SK-MEL-5 (cell line): ENCODE results near the gene ZNF207. TPM values are rescaled to one million over a fixed set of nuclear protein-coding genes. Genes with fewer than 3 reads are reported as not detected.
"Not testable (repeated sequence)": the region's sequence is repeated elsewhere in the genome, so short reads cannot be mapped to it uniquely, and the experiment has no call there.

ENCODE experiments used
- DNase-seq: peaks from one replicate; pipeline ENCODE4 v3.0.0-alpha.2; 2016; ENCODE audit warnings: low read depth, low spot score
- in situ Hi-C: cut with HindIII; loops from 2 replicates; pipeline ENCODE4 v1.10.0; 2016; ENCODE audit warnings: low sequenced_read_pairs, high pct_unique_total_duplicates, low pct_unique_long_range_greater_than_20kb
- polyA plus RNA-seq, 2 experiments: library from polyadenylated mRNA; depleted of rRNA; stranded (reverse); fragments of >200 nt; gene quantifications; 2 replicates each; pipeline ENCODE4 v1.2.3, GENCODE V29; 2015
- total RNA-seq: library from RNA; depleted of rRNA; stranded (reverse); fragments of >200 nt; shearing (Covaris generic); gene quantifications from 2 replicates; pipeline ENCODE4 v1.2.3, GENCODE V29; 2014; rRNA removed

Gene ZNF207
- total RNA-seq, result 164 and 171 TPM in 2 replicates
- polyA plus RNA-seq (2015; cell fraction: cytosol; rRNA removed), result 153 and 185 TPM in 2 replicates
- polyA plus RNA-seq (2015; cell fraction: nucleus; rRNA removed), result 366 and 412 TPM in 2 replicates

DNA sequence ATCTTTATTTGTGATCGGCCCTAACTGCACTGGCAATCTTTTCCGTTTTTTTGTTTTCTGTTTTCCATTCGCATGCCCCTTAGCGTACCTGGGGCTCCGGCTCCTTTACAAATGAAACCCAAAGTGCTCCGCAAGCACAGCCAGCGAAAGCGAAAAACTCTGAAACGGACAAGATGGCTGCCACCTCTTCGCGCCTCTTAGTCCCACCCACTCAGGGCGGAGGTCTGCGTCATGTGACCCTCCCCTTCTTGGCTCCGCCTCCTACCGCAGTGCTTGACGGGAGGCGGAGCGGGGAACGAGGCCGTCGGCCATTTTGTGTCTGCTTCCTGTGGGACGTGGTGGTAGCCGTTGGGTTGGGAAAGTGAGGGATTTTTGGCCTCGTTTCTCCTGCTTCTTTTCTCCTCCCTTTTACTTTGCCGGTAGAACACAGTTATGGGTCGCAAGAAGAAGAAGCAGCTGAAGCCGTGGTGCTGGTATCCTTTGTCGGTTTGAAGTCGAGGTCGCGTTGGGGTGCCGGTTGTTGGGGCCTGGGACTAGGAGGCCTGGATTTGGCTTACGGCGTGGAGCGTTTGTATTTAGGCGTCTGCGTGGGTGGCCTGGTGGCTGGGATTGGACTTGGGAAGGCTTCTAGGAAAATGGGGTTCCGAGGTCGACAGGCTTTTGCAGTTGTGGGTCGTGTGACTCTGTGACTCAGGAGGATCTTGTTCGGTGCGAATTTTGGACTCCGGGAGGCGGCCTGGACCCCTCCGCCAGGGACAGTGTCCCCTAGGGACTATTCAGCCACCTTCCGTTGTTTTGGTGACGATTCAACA lies at the start of gene ZNF207:
Gene ZNF207, plus strand, starts transcription at position 304 of the 812 bp plus-strand sequence. Its CDS starts 129 bp downstream, at position 433.
- DNase-seq, result peak; percentile 96
- in situ Hi-C loops, result no loop called here

DNA sequence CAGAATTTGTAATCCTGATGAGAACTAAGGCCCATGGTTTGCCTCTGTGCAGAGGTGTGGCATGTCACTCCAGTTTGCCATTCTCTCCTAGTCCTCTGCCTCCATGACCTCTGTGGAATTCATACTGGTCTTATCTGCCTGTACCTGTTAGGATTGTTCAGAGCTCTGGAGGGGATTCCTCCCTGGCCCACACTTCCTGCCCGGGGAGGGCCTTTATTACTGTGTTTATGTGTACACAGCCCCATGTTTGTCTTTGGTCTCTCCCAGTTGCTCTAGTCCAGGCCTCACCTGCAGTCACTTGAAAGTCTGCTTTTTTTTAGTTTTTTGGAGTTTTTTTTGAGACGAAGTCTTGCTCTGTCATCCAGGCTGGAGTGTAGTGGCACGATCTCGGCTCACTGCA lies 47.9 kb upstream of the ZNF207 start:
- no peak for DNase-seq
- in situ Hi-C loops, result no loop called here

DNA sequence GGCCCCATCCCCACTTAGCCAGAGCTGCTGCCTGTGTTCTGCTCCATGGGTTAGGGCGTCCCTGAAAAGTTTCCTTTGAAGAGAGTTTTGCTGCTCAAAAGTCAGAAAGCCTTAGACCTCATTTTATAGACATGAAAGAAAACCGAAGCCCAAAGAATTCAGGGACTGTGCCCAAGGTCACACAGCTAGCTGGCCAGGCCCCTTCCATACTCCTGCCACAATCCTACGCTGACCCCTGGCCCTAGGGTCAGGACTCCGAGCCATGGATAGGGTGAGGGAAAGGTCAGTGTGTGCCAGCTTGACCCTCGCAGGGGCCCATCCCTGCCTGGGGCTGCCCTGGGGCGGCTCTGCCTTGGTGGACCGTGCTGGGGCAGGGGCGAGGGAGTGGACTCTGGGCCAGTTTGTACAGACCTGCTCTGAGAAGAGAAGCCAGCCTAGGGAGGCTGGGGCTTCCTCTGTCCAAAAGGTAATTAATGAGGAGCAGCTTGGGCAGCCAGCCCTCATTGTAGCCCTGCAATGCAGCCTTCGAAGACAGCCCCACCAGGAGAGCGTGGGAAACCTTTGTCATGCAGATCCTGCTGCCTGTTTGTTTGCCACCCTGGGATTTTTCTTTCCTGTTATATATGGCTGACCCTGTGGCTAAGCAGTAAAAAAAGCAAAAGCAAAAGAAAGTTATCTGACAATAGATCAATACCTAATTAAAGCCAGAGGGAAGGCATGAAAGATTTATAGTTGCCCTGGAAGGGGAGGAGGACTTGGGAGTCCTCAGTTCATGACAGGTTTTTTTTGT lies 46.9 kb upstream of the ZNF207 start:
- in situ Hi-C loops, result no loop called here
- no peak for DNase-seq

DNA sequence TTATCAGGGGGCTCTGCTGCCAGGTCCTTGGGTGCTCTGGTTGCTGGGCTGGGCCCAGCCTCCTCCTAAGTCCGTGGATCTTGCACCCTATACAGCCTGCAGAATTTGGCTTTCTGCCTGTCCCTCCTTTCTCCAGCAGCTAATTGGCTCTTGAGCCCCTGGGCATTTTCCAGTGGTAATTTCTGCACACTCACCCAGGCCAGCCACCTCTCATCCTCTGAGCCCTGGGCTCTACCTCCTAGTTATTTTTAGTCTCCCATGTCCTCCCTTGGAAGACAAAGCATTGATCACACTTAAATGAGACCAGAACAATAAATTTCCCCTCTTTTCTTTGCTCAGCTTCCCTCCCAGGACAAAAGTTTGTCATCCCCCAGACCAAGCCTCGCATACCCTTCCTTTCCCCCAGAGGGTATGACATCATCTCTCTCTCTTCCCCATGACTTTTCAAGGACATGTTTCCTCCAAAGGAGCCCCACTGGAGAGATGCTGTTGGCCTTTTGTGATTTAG lies 46.1 kb upstream of the ZNF207 start:
- no peak for DNase-seq
- in situ Hi-C loops, result no loop called here

DNA sequence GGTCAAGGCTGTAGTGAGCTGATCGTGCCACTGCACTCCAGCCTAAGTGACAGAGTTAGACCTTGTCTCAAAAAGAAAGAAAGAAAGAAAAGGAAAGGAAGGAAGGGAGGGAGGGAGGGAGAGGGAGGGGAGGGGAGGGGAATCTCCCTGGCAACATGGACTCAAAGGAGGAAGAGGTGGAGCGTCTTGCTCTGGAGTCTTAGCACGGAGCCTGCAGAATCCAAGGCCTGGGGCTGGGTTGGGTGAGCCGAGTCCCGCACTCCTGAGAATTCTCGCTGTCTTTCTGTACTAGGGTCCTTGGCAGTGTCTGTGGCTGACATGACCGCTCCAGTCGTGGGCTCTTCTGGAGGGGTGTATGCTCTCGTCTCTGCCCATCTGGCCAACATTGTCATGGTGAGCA lies 44.9 kb upstream of the ZNF207 start:
- DNase-seq, result no peak
- in situ Hi-C loops, result no loop called here

DNA sequence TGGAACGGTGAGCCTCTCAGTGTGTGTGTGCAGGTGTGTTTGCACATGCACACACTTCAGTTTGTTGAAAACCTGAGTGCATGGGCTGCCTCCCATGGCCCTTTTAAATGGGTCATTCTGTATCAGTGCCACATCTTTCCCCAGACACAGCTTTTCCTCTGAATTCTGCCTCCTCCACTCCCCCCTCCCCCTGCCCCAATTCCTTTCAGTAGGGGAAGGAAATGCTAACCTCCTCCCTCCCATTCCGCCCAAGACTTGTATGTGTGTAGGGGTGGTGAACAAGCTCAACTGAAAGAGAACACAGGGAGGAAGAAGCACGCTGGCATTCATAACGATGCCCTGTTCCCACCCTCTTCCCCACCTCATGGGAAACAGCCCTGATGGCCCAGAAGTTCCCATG lies 42.3 kb upstream of the ZNF207 start:
- in situ Hi-C loops, result no loop called here
- no peak for DNase-seq

DNA sequence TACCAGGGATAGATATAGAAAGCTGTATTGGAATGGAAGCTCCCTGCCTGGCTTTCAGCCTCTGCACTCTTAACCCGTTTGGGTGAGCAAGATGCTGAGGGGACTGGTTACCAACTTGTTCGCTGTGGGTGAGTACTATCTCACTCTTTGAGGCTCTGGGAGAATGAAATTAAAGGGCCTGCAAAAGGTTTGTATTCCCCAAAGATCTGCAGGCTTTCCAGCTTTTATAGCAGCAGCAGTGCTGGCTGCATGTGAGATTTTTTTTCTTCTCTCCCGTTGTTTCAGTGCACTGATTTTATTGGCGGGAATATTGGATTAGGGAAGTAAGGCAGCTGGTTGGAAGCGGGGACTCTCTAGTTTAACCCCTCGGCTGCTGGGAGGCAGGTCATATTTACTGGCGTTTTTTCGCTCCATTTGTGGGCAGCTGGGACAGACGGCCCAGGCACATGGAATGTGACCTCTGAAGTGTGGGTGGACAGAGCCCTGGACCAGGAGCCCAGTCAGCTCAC lies 38.9 kb upstream of the ZNF207 start:
- in situ Hi-C loops, result no loop called here
- DNase-seq, result no peak

DNA sequence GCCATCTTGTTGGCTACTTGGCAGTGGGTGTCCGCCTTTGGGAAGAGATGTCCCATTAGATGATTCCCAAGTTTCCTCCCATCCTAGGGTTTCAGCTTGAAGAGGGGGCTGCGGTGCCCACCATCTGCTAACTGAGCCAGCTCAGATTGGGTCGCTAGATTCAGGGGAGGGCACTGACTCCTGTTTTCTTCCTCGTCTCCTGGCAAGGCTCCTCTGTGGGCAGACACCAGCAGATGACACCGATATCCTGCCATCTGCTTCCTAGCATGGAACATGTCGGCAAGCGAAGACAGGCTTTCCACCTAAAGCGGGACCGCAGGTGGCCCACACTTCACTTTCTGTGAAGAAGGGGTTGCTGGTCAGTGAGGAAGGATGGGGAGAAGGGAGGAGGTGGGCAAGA lies 35.3 kb upstream of the ZNF207 start:
- no peak for DNase-seq
- in situ Hi-C loops, result no loop called here

DNA sequence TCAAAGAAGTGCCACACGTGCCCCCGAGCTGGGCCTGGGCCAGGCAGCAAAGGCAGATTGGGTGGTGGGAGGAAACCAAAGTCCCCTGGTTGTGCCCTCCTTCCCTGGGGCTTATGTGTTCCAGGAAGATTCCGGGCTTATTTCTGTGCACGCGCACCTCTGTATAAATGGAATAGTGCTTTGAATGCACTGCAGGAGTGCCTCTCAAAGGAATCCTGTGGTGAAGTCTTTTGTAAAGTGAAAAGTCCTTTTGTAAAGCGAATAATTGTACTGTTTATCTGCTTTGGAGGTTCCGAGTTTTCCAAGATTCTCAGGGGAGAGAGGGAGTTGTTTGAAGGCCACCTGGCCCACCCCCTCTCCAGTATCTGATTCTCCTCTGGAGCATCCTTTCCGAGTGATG lies 34.8 kb upstream of the ZNF207 start:
- no peak for DNase-seq
- in situ Hi-C loops, result no loop called here

DNA sequence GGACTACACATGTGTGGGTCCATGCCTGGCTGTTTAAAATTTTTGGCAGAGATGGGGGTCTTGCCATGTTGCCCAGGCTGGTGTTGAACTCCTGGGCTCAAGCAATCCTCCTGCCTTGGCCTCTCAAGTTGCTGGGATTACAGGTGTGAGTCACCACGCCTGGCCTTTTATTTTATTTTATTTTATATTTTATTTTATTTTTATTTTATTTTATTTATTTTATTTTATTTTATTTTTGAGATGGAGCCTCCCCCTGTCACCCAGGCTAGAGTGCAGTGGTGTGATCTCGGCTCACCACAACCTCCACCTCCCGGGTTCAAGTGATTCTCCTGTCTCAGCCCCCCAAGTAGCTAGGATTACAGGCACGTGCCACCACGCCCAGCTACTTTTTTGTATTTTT lies 33.3 kb upstream of the ZNF207 start:
- in situ Hi-C loops, DNase-seq: not testable (repeated sequence)

DNA sequence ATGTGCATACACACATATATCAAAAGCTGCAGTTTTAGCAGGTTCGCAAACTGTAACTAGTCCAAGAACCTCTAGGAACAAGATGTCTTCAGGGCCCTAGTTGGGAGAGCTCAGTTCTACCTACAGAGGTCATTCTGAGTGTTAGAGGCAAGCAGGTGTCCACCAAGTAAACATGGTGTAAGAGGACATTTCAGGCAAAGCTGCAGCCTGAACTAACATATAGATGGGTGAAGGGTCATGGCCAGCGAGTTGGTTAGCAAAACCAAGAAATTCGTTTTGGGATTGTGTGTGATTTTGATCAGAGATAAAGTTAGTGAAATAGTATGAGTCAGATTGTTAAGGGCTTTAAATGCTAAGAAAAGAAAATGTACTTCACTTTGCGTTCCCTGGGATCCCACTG lies 32.6 kb upstream of the ZNF207 start:
- in situ Hi-C loops, result no loop called here
- no peak for DNase-seq

DNA sequence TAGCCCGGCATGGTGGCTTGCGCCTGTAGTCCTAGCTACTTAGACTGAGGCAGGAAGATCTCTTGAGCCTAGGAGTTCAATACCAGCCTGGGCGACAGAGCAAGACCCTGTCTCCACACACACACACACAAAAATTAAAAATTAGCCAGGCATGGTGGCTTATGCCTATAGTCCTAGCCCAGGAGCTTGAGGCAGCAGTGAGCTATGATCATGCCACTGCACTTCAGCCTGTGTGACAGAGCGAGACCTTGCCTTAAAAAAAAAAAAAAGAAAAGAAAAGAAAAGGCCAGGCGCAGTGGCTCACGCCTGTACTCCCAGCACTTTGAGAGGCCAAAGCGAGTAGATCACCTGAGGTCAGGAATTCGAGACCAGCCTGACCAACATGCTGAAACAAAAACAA lies 31.9 kb upstream of the ZNF207 start:
- no peak for DNase-seq
- in situ Hi-C loops, result no loop called here

DNA sequence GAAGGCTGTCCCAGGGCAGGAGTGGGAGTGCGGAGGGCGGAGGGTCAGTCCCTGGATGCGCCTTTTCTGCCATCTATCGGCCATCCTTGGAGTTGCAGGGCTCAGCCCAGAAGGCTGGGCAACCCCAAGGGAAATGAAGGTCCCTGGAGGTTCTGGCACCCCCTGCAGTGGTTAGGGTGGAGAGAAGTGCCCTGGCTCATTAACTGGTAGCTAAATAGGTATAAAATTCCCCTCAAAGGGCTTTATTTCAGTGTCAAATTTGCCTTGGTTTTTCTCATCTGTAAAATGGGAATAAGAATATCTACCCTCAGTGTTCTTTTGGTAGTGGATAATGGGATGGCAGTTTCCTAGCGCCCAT lies 30.4 kb upstream of the ZNF207 start:
- in situ Hi-C loops, result no loop called here
- DNase-seq, result peak; percentile 82

DNA sequence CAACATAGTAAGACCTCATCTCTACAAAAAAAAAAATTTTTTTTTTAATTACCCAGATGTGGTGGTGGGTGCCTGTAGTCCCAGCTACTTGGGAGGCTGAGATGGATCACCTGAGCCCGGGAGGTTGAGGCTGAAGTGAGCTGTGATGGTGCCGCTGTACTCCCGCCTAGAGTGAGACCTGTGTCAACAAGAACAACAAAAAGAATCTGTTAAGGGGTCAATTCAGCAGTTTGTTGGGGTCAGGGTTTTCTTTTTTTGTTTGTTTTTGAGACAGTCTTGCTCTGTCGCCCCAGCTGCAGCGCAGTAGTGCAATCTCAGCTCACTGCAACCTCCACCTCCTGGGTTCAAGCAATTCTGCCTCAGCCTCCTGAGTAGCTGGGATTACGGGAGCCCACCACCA lies 29.9 kb upstream of the ZNF207 start:
- in situ Hi-C loops, DNase-seq: not testable (repeated sequence)

DNA sequence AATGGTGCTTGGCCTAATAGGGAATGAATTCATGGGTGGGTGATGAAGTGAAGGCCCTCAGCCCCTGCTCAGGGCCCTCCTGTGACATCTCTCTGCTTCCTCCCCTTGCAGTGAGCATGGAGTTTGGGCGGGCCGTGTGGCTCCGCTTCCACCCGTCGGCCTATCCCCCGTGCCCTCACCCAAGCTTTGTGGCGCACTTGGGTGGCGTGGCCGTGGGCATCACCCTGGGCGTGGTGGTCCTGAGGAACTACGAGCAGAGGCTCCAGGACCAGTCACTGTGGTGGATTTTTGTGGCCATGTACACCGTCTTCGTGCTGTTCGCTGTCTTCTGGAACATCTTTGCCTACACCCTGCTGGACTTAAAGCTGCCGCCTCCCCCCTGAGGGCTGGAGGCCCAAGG lies 29.1 kb upstream of the ZNF207 start:
- in situ Hi-C loops, result no loop called here
- DNase-seq, result no peak

DNA sequence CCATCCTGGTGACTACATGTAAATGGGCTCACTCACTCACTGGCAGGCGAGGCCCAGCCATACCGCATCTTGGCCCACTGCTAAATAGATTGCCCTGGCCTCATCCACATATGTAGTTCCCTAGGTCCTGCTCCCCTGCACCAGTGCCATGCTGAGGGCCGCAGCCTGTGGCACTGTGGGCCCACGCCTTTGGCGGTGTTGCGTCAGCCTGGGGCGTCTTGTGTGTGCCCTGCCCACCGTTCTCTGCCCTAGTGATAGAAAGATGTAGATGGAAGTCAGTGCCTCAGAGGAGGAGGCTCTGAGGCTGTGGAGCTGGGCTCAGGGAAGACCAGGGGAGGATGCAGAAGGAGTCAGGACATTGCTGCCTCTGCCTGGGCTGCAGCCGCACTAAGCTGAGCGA lies 26.9 kb upstream of the ZNF207 start:
- no peak for DNase-seq
- in situ Hi-C loops, result no loop called here

DNA sequence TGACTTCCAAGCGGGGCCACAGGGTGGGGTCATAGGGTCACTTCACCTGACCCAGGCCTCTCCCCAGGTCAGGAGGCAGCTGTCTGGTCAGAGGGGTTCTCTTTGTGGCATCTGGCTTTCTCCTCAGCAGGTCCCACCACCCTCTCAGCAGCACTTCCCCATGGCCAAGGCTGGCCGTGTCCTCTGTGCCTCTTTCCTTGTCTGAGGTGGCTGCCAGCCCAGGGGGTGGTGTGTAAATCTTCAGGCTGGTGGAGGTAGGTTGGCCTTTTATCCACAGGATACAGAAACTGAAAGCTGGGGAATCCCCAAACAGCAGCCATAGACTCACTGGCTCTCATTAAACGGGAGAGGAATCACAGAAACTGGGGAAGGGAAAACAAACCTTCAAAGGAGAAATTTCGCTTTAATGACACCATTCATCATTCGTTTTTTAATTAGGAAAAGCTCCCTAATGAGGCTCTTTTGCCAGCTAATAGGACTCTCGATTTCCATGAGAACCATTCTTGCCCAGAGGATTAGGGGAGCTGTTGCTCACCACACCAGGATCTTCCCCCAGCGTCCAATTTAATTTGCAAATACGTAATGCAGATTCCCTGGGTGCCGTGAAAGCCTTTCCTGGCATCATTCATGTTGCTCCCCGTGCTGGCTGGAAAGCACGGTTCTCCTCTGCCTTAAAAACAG lies 26.0 kb upstream of the ZNF207 start:
- in situ Hi-C loops, result no loop called here
- peak; percentile 6 for DNase-seq

DNA sequence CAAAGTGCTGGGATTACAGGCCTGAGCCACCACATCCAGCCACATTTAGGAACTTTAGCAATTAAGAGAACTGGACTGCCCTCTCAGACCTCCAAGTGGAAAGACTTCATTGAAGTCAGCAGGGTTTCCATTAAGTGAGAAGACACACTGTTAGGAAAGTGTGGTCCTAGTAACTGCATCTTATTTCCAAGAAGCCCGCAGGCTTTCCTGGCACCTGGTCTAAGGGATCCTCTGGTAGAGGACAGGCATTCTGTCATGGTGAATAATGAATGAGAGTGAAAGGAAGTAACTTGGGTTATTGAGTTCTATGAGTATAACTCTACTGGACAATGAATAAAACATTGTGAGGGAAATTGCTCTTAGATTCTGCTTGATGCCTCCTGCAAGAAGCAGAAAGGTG lies 22.0 kb upstream of the ZNF207 start:
- no peak for DNase-seq
- in situ Hi-C loops, result no loop called here
